UCSD-AML1 (cell line): Measurements from ENCODE around the gene FN3KRP.

ENCODE experiments used
- DNase-seq: peaks from one replicate; lab custom pipeline; 2025; ENCODE audit not compliant: unreplicated experiment; lab: John Stamatoyannopoulos, UW

The FN3KRP gene

GRCh38 chr17:82687375-82687861 is 29.1 kb upstream of the FN3KRP start:
- DNase-seq, result no peak

GRCh38 chr17:82687871-82688270 is 28.6 kb upstream of the FN3KRP start:
- DNase-seq, result no peak

GRCh38 chr17:82689077-82689476 is 27.4 kb upstream of the FN3KRP start:
- DNase-seq, result no peak

DNA sequence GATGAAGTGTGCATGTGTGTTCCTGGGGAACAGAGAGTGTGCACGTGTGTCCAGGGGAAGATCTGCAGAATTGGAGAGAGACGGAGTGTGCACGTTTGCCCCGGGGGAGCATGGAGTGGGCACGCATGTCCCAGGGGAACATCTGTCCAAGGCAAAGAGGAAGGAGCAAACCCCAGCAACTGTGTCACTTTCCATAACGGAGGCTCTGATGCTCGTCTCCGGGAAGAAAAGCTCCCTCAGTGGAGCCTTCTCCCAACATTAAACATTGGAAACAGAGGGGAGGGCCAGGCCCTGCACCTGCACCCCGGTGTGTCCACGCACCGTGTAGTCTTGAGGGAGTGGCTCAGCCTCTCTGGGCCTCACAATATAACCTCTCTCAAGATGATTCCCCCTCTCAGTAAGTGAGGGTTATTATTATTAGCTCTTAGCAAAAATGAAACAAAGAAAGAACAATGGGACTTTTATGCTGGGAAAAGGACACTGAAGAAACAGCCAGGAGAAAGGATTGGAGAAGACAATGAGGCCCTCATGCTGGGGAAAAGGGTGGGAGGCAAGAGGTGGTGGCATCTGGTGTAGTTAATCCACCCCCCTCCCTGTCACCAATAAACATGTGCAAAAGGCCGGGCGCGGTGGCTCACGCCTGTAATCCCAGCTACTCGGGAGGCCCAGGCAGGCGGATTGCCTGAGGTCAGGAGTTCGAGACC is 25.6 kb upstream of the FN3KRP start:
- no peak for DNase-seq

DNA sequence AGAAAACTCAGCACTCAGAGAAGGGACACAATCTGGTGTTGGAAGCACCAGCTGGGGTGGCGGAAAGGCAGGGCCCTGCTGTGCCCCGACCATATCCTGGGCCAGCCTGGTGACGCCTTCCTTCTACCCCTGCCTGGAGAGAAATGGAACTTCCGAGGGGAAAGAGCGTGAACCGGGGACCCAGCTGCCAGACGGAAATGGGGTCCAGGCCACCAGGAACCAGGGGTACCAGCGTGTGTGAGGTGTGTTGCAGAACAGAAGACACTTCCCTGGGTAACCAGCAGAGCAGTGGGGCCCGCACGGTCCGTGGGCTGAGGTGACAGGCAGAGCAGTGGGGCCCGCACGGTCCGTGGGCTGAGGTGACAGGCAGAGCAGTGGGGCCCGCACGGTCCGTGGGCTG is 24.8 kb upstream of the FN3KRP start:
- no peak for DNase-seq

GRCh38 chr17:82692268-82692667 is 24.2 kb upstream of the FN3KRP start:
- no peak for DNase-seq

DNA sequence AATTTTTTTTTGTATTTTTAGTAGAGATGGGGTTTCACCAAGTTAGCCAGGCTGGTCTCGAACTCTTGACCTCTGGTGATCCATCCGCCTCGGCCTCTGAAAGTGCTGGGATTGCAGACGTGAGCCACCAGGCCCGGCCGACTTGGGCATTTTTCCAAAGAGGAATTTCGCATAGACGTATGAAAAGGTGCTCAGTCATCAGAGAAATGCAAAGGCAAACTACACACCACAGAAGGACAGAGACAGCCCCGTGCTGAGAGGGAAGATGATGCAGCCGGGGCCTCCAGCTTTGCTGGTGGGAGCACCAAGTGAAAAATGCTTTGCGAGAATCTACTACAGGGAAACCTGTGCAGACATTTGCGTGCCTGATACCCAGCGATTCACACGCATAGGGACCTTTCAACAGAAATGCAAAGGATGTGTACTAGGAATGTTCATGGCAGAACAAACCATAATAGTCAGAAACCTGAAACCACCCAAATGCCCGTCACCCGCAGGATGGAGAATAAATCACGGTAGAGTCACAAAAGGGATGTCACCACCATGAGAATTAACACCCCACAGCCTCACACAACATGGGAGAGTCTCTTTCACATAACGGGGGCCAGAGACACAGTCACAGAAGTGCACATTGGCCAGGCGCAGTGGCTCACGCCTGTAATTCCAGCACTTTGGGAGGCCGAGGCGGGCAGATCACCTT is 23.2 kb upstream of the FN3KRP start:
- DNase-seq, result no peak

DNA sequence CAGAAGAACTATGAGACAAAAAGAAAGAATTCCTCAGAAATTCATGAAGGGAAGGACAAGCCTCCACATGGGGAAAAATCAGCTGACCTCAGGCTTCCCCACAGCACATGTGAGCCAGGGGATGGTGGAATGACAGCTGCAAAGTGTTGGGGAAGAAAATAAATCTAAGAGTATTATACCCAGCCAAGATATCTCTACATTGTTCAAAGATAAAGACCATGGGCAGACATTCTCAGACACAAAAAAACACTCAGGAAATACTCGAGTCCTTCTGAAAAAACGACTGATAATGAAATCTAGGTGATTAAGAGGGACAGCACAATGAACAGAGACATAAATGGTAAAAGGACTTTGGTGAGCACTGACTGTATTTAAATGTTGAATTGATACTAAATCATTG is 21.9 kb upstream of the FN3KRP start:
- no peak for DNase-seq

DNA sequence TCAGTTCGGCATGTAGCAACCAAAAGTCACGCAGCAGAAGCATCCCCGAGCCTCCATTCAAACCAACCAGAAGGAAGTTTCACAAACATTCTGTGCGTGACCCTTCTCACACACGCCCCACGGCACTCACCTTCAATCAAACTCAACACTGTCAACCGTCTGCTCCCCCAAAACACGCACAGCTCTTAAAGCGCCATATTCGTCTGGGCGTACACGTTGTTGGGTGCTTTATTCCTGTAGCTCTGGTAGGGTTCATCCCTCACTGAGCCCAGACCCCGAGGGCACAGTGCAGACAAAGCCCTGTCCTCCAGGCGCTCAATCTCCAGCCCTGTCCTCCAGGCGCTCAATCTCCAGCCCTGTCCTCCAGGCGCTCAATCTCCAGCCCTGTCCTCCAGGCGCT is 20.2 kb upstream of the FN3KRP start:
- DNase-seq, result no peak

DNA sequence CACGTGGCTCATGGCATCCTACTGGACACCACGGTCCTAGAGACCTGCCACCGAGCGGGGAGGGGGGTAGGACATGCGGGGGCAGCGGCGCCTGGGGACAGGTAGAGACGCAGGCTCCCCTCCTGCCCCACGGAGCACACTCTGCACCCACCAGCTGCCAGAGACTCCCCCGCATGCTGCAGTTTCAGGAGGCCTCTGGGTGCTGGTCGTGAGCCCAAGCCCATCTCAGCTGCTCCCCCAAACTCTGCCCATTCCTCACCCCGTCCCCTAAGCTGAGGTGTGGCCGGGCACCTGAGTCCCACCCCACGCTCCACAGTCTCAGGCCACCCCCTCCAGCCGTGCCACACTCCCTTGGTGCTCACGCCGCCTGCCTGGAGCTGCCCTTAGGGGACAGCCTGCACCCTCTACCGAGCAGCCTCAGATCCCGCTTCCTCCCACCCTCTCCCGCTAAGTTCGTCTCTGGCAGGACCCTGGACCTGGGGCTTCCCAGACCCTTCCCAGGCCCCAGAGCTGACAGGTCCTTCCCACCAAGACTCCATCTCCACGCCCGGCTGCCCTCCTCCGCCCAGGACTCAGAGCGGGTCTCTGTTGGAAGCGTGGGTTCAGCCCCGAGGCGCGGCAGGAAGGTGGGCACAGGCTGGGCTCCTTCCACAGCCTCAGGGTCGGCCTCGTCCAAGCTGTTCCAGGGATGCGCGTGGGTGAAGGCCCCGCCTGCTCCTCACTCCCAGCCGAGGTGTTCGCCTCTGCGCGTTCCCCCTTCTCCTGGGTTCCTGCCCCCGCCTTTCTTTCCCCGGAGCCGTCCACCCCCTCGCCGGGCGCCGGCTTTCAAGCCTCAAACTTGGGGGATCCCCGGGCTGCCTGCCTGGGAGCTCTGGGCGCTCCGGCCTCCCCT is 19.3 kb upstream of the FN3KRP start:
- no peak for DNase-seq

GRCh38 chr17:82697808-82698064 is 18.8 kb upstream of the FN3KRP start:
- DNase-seq, result no peak

- peak; percentile 98 for DNase-seq
Measured at GRCh38 chr17:82698065-82698973, 18.2 kb upstream of the FN3KRP start, which contains the start of gene RAB40B. Gene RAB40B (minus strand): TSS chr17:82698698. CDS start chr17:82698596, 102 bp downstream.

DNA sequence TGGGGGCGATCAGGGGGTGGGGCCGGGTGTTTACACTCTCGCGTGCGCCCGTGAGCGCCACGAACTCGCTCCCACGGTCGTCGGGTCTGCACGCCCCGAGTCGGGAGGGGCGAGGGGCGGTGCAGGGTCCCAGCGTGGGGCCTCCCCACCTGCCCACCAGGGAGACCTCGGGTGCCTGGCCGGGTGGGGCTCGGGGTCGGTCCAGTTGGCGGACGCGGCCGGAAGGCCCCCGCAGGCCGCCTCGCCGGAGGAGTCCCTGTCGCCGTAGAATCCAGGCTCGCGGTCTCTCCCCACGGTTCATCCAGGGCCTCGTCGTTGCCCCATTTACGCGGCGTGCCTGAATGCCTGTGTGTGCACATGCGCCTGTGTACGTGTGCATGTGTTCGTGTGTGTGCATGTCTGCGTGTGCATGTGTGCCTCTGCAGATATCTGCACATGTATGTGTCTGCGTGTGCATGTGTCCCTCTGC is 17.5 kb upstream of the FN3KRP start:
- DNase-seq, result no peak

- no peak for DNase-seq
Measured at GRCh38 chr17:82699551-82699950, 17.0 kb upstream of the FN3KRP start.

DNA sequence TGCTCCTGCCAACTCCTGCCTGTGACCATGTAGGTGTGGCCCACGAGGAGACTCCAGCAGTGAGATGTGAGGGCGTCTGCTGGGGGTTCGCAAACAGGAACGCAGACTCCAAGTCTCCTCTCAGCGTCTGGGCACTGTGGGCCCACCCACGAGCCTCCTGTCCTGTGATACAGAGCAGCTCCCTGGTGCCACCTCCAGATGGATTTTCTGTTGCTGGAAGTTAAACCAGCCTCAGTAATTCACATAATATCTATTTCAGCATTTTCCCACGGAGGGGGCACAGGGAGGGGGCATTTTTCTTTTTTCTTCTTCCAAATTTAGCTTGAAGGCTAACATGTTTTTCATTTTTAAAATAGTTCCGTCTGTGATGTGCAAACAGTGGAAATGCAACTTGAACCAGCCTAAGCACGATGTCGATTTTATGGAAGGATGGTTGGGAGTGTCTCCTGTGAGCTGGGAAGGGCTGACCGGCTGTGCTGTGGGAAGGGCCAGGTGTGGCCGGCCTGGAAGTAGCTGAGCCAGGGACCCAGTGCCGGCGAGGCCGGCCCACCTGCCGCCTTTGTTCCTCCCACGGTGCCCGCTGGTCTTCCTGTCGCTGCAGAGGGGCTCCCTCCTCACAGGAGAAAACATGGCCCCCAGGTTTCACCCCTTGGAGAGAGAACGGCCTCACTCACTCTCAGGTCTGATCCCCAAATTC is 14.1 kb upstream of the FN3KRP start:
- no peak for DNase-seq

GRCh38 chr17:82703036-82703745 is 13.3 kb upstream of the FN3KRP start:
- DNase-seq, result no peak

- DNase-seq, result no peak
Measured at GRCh38 chr17:82703935-82704865, 12.3 kb upstream of the FN3KRP start.

- DNase-seq, result no peak
Measured at GRCh38 chr17:82704886-82705285, 11.6 kb upstream of the FN3KRP start.
